Mesenchymal stem cell (in vitro differentiated cells and primary cell): Measurements from ENCODE around the gene GNG13.

Source experiments
- DNase-seq: peaks from one replicate; pipeline ENCODE4 v3.0.0-alpha.2; 2013
- H2AFZ ChIP-seq: one replicate; pipeline ENCODE4 v1.6.1; 2013; ENCODE audit warnings: low read depth, mild to moderate bottlenecking, control low read depth, inconsistent platforms, low read length, moderate library complexity
- H2AK5ac ChIP-seq: 2 replicates; pipeline ENCODE4 v1.6.1; 2013; ENCODE audit warnings: low read length, moderate library complexity, mild to moderate bottlenecking, inconsistent platforms; ENCODE audit not compliant: severe bottlenecking
- H2BK120ac ChIP-seq: one replicate; pipeline ENCODE4 v1.6.1; 2013; ENCODE audit warnings: low read depth, mild to moderate bottlenecking, inconsistent platforms, low read length, moderate library complexity
- H2BK12ac ChIP-seq, 2 experiments: one replicate each; pipeline ENCODE4 v1.6.1; 2013; ENCODE audit warnings: inconsistent platforms in 2 of 2, low read length in 2 of 2, mild to moderate bottlenecking in 2 of 2, moderate library complexity in 2 of 2, control low read depth in 1 of 2
- H2BK15ac ChIP-seq: one replicate; pipeline ENCODE4 v1.6.1; 2013; ENCODE audit warnings: mild to moderate bottlenecking, low read depth, inconsistent platforms; ENCODE audit not compliant: poor library complexity, severe bottlenecking
- H2BK5ac ChIP-seq: 2 replicates; pipeline ENCODE4 v1.6.1; 2013; ENCODE audit warnings: low read depth, mild to moderate bottlenecking, low read length, control low read depth, inconsistent platforms; ENCODE audit not compliant: poor library complexity, severe bottlenecking
- H3K14ac ChIP-seq, 2 experiments: one replicate each; pipeline ENCODE4 v1.6.1; 2013; ENCODE audit warnings: inconsistent platforms in 2 of 2, low read length in 2 of 2, control low read depth in 1 of 2, mild to moderate bottlenecking in 1 of 2, moderate library complexity in 1 of 2
- H3K18ac ChIP-seq, 2 experiments: one replicate each; pipeline ENCODE4 v1.6.1; 2013; ENCODE audit warnings: inconsistent platforms in 2 of 2, low read length in 2 of 2, control low read depth in 1 of 2, low read depth in 1 of 2, mild to moderate bottlenecking in 1 of 2
- H3K23ac ChIP-seq, 2 experiments: one replicate each; pipeline ENCODE4 v1.6.1; 2013; ENCODE audit warnings: inconsistent platforms in 2 of 2, low read length in 2 of 2, mild to moderate bottlenecking in 2 of 2, moderate library complexity in 2 of 2, control low read depth in 1 of 2
- H3K27ac ChIP-seq: 2 replicates; pipeline ENCODE4 v1.5.1; 2013; ENCODE audit warnings: mild to moderate bottlenecking, moderate library complexity, low read length, control low read depth, inconsistent platforms; ENCODE audit not compliant: poor library complexity, severe bottlenecking
- H3K27me3 ChIP-seq, 2 experiments: 2 replicates each; pipeline versions ENCODE4 v1.6.1 to v1.7.0; 2013; ENCODE audit warnings: low read length in 2 of 2, mild to moderate bottlenecking in 2 of 2, moderate library complexity in 2 of 2, control low read depth in 1 of 2, inconsistent platforms in 1 of 2; ENCODE audit not compliant: control insufficient read depth in 1 of 2, insufficient read depth in 1 of 2
- H3K36me3 ChIP-seq, 2 experiments: 2 replicates each; pipeline versions ENCODE4 v1.6.1 to v1.7.0; 2013; ENCODE audit warnings: low read length in 2 of 2, control low read depth in 1 of 2, inconsistent platforms in 1 of 2, low read depth in 1 of 2, mild to moderate bottlenecking in 1 of 2; ENCODE audit not compliant: insufficient read depth in 2 of 2, control insufficient read depth in 1 of 2
- H3K4ac ChIP-seq, 2 experiments: one replicate each; pipeline ENCODE4 v1.6.1; 2013; ENCODE audit warnings: inconsistent platforms in 2 of 2, low read length in 2 of 2, mild to moderate bottlenecking in 2 of 2, moderate library complexity in 2 of 2, control low read depth in 1 of 2, low read depth in 1 of 2
- H3K4me1 ChIP-seq: 2 replicates; pipeline ENCODE4 v1.6.1; 2013; ENCODE audit warnings: low read depth, low read length, control low read depth; ENCODE audit not compliant: control insufficient read depth, insufficient read depth
- H3K4me2 ChIP-seq: 2 replicates; pipeline ENCODE4 v1.6.1; 2013; ENCODE audit warnings: low read length, mild to moderate bottlenecking, inconsistent platforms; ENCODE audit not compliant: poor library complexity, severe bottlenecking
- H3K4me3 ChIP-seq, 2 experiments: 2 replicates each; pipeline versions ENCODE4 v1.5.1 to v1.7.0; 2013; ENCODE audit warnings: low read length in 2 of 2, mild to moderate bottlenecking in 2 of 2, control low read depth in 1 of 2, low read depth in 1 of 2; ENCODE audit not compliant: insufficient read depth in 1 of 2
- H3K79me1 ChIP-seq: replicated peaks from 2 replicates; pipeline ENCODE4 v1.6.1; 2013; ENCODE audit warnings: mild to moderate bottlenecking, control low read depth, low read length, inconsistent platforms; ENCODE audit not compliant: poor library complexity, severe bottlenecking
- H3K9ac ChIP-seq: 2 replicates; pipeline ENCODE4 v1.7.0; 2013; ENCODE audit warnings: mild to moderate bottlenecking, low read length, moderate library complexity
- H3K9me3 ChIP-seq: 2 replicates; pipeline ENCODE4 v1.7.0; 2013; ENCODE audit warnings: mild to moderate bottlenecking, low read length; ENCODE audit not compliant: control insufficient read depth
- H4K8ac ChIP-seq: one replicate; pipeline ENCODE4 v1.6.1; 2013; ENCODE audit warnings: inconsistent platforms, mild to moderate bottlenecking, low read length, moderate library complexity
- H4K91ac ChIP-seq: one replicate; pipeline ENCODE4 v1.6.1; 2013; ENCODE audit warnings: mild to moderate bottlenecking, low read length, inconsistent platforms
- WGBS: methylation state at CpG from one replicate; pipeline ENCODE4 v1.1.7; 2013; ENCODE audit warnings: mixed read lengths; 5-methylcytosine and 5-hydroxymethylcytosine counted together

GNG13 gene

DNA sequence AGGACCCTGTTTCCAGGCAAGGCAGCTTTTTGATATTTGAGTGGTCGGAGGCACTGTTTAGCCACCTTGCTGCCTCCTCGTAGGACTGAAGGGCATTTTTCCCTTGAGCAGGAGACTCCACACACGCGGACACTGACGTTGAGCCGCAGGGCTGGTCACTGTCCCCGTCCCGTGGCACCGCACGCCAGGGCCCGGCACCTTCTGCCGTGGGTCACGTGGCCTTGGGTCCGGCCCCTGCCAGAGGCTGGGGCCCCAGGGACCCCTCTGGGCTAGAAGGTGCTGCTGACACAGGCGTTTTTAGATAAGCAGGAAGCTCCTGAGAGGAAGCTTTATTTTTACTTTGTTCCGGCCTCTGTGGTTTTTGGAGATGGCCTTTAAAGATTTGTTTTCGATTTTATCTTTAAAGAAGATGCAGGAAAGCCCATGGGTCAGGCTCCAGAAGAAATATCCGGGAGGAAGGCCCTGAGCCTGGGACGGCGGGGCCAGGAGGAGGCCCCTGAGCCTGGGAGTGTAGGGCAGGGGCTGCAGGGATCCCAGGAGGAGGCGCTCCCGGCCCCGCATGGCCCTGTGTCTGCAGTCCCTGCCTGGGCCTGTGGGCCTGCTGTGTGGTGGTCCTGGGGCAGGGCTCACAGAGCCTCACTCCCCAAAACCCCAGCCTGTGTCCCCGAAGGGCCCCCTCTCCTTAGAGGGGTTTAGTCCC is 30.5 kb upstream of the GNG13 start:
- Histone ChIP-seq H3K27me3 (peaks cover 0 to 48% of the 10 kb centered on the region in 2 experiments), H2BK5ac (no peak overlapping the region), H3K36me3 (no peaks in the 10 kb centered on the region), H3K9me3 (peaks cover 15% of the 10 kb centered on the region), H2BK120ac (no peak overlapping the region), H3K4ac (no peak overlapping the region), H3K4me1 (no peaks in the 10 kb centered on the region), H2AFZ (no peak overlapping the region), H2BK15ac (no peak overlapping the region), H2AK5ac (no peak overlapping the region), H4K91ac (no peak overlapping the region), H3K79me1 (no peaks in the 10 kb centered on the region), H4K8ac (no peak overlapping the region), H3K14ac (no peak overlapping the region), H2BK12ac (no peak overlapping the region), H3K23ac (no peak overlapping the region), H3K9ac (no peak overlapping the region), H3K27ac (no peak overlapping the region), H3K4me3 (no peak overlapping the region), H3K4me2 (no peak overlapping the region), H3K18ac (no peak overlapping the region)
- no peak for DNase-seq
- 88% methylated on average over 24 of the region's 24 CpGs for WGBS

- no peak overlapping the region for H3K14ac ChIP-seq
- H3K4me1 ChIP-seq, result no peaks in the 10 kb centered on the region
- no peak overlapping the region for H3K4me2 ChIP-seq
- H2BK120ac ChIP-seq, result no peak overlapping the region
- H3K27me3 ChIP-seq, result peaks cover 0 to 55% of the 10 kb centered on the region in 2 experiments
- H3K79me1 ChIP-seq, result no peaks in the 10 kb centered on the region
- no peak overlapping the region for H3K4ac ChIP-seq
- H2AK5ac ChIP-seq, result no peak overlapping the region
- H2AFZ ChIP-seq, result no peak overlapping the region
- no peaks in the 10 kb centered on the region for H3K36me3 ChIP-seq
- no peak overlapping the region for H3K23ac ChIP-seq
- no peak overlapping the region for H4K91ac ChIP-seq
- H3K27ac ChIP-seq, result no peak overlapping the region
- 93% methylated on average over 43 of the region's 43 CpGs for WGBS
- H2BK12ac ChIP-seq, result no peak overlapping the region
- H3K18ac ChIP-seq, result no peak overlapping the region
- H3K9me3 ChIP-seq, result peaks cover 10% of the 10 kb centered on the region
- DNase-seq, result no peak
- no peak overlapping the region for H2BK5ac ChIP-seq
- no peak overlapping the region for H2BK15ac ChIP-seq
- no peak overlapping the region for H3K9ac ChIP-seq
- no peak overlapping the region for H4K8ac ChIP-seq
- no peak overlapping the region for H3K4me3 ChIP-seq
Observed at GRCh38 chr16:830107-830870, 29.8 kb upstream of the GNG13 start.

- H3K79me1 ChIP-seq, result no peaks in the 10 kb centered on the region
Observed at GRCh38 chr16:828891-829290, 28.4 kb upstream of the GNG13 start.

GRCh38 chr16:827513-827912 is 27.0 kb upstream of the GNG13 start:
- H3K4ac ChIP-seq, result no peak overlapping the region
- H3K9ac ChIP-seq, result no peak overlapping the region
- H2BK15ac ChIP-seq, result no peak overlapping the region

More at GRCh38 chr16:828891-829290, 28.4 kb upstream of the GNG13 start:
- Histone ChIP-seq H3K4me2 (no peak overlapping the region), H4K91ac (no peak overlapping the region), H2BK5ac (no peak overlapping the region), H2BK12ac (no peak overlapping the region), H3K14ac (no peak overlapping the region), H3K4me3 (no peak overlapping the region), H2BK120ac (no peak overlapping the region), H3K27ac (no peak overlapping the region), H2BK15ac (no peak overlapping the region), H3K4me1 (peaks cover 2% of the 10 kb centered on the region), H3K18ac (no peak overlapping the region), H3K4ac (no peak overlapping the region), H4K8ac (no peak overlapping the region), H2AFZ (no peak overlapping the region), H3K23ac (no peak overlapping the region), H3K36me3 (peaks cover 0 to 4% of the 10 kb centered on the region in 2 experiments), H3K9me3 (no peaks in the 10 kb centered on the region), H3K9ac (no peak overlapping the region), H2AK5ac (no peak overlapping the region), H3K27me3 (peaks cover 0 to 64% of the 10 kb centered on the region in 2 experiments)
- WGBS, result 81% methylated on average over 15 of the region's 17 CpGs
- DNase-seq, result no peak

More at GRCh38 chr16:827513-827912, 27.0 kb upstream of the GNG13 start:
- Histone ChIP-seq H2AFZ (no peak overlapping the region), H2BK12ac (no peak overlapping the region), H3K4me2 (no peak overlapping the region), H3K23ac (no peak overlapping the region), H3K18ac (no peak overlapping the region), H3K4me3 (no peak overlapping the region), H2AK5ac (no peak overlapping the region), H3K4me1 (peaks cover 2% of the 10 kb centered on the region), H3K9me3 (no peaks in the 10 kb centered on the region), H3K27ac (no peak overlapping the region), H3K79me1 (no peaks in the 10 kb centered on the region), H2BK5ac (no peak overlapping the region), H4K91ac (no peak overlapping the region), H3K27me3 (peaks cover 0 to 62% of the 10 kb centered on the region in 2 experiments), H3K14ac (no peak overlapping the region), H3K36me3 (peaks cover 0 to 4% of the 10 kb centered on the region in 2 experiments), H2BK120ac (no peak overlapping the region), H4K8ac (no peak overlapping the region)
- DNase-seq, result no peak
- 89% methylated on average over 24 of the region's 24 CpGs for WGBS
